ENCODE results near the gene VWA5B2. TPM values are rescaled to one million over a fixed set of nuclear protein-coding genes. Genes with fewer than 3 reads are reported as not detected.
"Not testable (repeated sequence)": the region's sequence is repeated elsewhere in the genome, so short reads cannot be mapped to it uniquely, and the experiment has no call there.

The VWA5B2 gene
- total RNA-seq, 1 donor from 2014 or later, result not detected

DNA sequence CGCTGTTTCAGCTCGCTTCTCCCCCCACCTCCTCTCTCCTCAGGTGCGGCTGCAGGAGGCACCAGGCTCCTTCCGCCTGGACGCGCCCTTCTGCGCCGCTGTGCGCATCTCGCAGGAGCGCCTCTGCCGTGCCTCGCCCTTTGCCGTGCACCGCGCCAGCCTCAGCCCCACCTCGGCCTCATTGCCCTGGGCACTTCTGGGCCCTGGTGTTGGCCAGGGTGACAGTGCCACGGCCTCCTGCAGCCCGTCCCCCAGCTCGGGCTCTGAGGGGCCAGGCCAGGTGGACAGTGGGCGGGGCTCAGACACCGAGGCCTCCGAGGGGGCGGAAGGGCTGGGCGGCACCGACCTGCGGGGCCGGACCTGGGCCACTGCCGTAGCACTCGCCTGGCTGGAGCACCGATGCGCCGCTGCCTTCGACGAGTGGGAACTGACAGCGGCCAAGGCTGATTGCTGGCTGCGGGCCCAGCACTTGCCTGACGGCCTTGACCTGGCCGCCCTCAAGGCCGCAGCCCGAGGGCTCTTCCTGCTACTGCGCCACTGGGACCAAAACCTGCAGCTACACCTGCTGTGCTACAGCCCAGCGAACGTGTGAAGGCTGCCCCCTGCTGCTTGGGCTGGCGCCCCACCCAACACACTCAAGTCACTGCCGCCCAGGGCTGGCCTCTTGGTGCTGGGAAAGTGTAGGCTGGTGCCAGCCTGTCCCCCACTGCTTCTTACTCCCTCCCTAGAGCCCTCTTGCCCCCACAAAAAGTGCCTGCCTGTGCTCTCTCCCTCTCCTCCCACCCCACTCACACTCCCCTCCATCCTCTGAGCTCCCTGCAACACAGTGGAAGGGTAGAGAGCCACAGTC lies 12.3 kb downstream of the VWA5B2 start:
- DNase-seq (ENCODE audit: low spot score), result peak; percentile 66

DNA sequence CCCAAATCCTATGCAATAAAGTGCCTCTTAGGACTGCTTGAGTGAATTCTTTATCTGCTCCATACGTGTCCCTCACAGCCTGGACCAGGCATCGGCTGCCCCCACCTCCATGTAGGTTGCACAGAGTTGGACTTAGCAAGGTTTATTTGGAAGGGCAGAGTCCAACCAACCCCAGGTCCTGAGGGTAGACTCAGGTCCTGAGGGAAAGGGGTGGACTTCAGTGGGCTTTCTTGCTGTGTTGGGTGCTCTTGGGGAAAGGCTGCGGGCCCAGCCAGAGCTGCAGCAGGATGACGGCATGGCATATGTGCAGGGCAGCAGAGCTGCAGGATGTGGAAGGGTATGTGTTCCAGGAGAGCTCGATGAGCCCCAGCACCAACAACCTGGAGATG lies 12.9 kb downstream of the VWA5B2 start:
- no peak for DNase-seq (ENCODE audit: low spot score)

DNA sequence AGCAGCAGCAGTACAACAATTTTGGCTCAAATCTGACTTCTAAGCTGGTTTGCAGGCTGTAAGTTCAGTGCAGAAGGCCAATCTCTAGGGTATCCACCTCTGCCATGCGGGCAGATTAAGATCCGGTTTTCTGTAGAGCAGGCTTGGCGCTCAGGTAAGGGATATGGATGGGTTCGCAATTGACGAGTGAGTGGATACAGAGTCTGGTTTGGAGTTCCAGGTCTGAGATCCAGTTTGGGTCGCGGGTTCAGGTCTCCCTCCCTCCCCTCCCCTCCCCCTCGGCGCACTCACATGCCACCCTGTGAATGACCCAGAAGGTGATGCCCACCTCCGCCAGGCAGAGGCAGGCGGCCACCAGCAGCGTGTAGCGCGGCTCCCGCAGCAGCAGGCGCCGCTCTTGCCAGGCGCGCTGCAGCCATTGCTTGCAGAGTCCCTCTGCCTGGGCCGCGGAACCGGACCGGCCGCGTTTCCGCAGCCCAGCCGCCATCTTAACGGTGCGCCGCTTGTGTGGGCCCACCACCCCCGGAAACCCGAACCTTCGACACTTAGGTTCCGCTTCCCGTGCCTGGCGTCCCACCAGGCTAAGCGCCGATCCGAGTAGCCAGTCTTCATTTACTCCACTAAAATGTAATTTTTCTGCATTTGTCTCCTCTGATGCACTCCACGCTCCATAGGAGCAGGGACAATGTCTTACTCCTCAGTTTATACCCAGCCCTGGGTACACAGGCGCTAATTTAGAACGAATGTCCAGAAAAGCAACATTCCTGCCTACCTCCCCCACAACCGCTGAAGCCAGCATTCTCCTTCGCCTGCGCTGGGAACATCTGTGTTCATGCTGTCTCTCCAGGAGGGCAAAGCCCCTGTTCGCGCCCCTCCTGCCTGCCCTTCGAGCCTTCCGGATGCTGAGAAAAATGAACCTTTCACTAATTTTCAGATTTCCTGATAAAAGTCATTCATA lies 19.3 kb downstream of the VWA5B2 start, which contains the start of gene ALG3:
TSS of gene ALG3 (minus strand) at position 509 of the 958 bp plus-strand sequence. CDS start at position 487, 22 bp downstream.
- DNase-seq (ENCODE audit: low spot score), result peak; percentile 87

DNA sequence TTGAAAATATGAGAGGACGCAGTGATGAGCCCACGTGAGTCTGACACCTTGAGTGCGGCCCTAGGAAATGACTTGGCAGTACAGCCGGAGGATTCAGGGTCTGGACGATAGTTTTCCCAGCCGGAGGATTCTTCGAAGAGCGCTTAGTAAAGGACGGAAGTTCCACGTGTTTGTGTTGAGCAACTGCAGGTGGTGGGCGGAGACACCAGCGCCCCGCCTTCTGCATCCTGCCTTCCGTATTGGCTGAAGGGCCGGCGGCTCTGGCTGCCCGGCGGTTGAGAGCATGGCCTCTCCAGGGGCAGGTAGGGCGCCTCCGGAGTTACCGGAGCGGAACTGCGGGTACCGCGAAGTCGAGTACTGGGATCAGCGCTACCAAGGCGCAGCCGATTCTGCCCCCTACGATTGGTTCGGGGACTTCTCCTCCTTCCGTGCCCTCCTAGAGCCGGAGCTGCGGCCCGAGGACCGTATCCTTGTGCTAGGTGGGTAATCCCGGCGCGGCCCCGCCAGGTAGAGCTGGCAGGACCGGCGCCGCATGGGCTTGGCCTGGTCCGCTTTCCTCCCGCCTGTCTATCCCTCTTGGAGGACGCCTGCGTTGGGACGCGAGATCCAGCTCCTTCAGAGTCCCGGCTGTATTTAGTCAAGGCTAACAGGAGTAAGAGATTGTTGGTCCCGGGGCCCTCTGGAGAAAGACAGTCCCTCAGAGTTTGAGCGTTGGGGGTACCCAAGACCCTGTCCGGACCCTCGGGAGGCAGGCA lies 20.2 kb downstream of the VWA5B2 start, which contains the start of gene EEF1AKMT4:
TSS of gene EEF1AKMT4 (plus strand) at position 261 of the 755 bp plus-strand sequence. CDS start at position 284, 23 bp downstream.
- peak; percentile 97 for DNase-seq (ENCODE audit: low spot score)

DNA sequence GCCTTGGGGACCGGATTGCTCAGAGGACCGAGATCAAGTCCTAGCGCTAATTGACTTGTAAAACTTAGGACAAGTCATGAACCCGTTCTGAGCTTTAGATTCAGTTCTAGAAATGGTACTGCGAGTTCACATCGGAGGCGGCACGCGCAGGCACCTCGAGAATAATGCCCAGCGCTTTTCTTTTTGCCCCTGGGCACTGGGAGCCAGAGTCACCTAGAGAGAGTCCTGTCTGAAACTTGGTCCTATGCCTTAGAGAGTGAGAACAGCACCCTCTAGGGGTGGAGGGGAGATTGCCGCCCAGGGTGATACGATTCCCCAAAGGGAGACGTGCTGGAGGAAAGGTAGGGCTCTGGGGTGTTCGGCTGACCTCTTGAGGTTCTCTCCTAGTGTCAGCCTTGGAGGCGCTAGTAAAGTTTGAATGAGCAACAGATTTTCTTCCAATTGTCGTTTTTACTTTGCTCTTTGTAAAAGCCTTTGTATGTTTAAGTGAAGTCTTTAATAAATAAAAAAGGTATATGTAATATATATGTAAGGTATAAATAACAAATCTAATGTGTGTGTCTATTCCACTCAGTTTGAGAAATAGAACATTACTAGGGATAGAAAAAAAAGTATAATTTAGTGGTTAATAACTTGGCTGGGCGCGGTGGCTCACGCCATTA lies 20.9 kb downstream of the VWA5B2 start:
- peak; percentile 92 for DNase-seq (ENCODE audit: low spot score)

DNA sequence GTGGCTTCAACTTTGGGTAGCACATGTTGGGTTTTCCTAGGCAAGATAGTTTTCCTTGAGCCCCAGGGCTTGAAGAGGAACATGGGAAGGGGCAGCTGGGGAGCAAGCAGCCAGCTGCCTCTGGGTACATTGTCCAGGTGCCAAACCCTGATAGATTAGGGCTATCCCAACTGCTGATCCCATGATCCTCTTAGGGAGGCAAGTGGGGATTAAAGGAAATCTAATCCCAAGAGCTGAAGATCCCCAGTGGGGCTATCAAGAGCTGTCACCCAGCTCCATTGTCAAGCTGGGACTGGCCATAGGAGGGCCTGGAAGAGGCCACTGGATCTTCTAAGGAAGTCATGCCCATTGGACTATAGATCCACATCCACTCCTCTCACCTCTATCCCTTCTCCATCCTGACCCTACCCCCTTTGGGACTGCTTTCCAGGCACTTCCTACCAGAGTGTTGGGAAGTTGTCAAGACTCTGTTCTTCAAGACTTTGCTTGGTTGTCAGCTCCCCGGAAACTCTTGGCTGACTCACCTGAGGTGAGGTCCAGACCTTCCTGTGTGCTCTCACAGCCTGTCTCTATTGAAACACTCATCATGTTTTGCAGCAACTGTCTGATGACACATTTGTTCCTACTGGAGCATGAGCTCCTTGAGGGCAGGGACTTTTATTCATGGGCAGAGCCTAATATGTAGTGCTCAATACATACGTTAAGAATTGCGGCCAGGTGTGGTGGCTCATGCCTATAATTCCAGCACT lies 26.1 kb downstream of the VWA5B2 start:
- DNase-seq (ENCODE audit: low spot score), result no peak

DNA sequence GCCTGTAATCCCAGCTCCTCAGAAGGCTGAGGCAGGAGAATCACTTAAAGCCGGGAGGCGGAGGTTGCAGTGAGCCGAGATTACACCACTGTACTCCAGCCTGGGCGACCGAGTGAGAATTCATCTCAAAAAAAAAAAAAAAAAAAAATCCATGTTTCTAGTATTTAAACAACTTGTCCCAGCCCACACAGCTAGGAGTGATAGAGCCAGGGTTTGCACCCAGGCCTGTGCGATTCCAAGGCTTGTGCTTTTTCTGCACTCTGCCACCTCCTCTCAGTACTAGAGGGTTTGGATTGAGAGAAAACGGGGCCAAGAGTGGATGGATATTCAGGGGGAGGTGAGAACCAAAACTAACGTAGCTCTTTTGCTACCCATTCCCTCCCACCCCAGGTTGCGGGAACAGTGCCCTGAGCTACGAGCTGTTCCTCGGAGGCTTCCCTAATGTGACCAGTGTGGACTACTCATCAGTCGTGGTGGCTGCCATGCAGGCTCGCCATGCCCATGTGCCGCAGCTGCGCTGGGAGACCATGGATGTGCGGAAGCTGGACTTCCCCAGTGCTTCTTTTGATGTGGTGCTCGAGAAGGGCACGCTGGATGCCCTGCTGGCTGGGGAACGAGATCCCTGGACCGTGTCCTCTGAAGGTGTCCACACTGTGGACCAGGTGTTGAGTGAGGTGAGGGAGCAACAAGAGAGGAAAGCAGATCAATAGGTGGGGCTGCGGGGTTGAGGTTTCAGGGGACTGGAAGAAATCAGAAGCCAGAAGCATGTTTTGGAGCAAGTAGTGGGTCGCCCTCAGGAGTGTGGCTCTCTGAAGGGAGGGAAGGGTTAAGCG lies 27.9 kb downstream of the VWA5B2 start:
- DNase-seq (ENCODE audit: low spot score), result no peak

DNA sequence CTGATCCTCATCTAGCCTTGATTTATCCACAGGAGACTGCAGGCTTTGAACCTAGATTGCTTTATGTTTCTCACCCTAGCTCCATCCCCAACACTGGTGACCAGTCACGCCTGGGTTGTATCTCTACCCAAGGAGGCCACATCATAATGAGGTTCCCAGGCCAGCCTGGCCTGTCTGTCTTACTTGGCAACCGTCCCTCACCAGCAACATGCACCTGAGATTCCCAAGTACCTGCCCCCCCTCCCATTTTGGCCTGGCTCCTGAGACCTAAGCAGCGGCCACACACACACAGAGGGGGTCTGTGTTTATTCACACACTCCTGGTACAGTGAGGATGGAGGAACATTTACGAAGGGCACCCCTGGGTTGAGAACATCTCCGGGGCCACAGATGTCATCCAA lies 29.5 kb downstream of the VWA5B2 start:
- no peak for DNase-seq (ENCODE audit: low spot score)

DNA sequence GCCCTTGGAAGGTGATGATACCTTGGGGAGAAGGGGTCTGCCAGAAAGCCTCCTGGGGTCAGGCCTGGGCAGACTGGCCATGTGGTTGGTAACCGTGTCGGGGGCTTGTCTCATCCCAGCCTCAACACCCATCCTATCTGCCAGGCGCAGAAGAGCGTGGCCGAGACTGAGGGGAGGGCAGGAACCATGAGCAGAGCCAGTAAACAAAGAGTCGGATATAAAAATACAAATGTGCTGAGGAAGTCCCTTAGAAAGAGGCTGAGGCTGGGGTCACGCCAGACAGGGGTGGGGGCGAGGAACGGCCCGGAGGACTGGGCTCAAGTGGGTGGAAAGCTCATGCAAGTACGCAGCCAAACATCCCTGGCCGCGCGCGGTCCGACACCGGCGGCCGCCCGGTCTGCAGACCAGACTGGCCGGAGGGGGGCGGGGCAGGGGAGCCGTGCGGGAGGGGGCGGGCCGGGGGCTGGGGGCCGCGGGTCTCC lies 30.1 kb downstream of the VWA5B2 start:
- DNase-seq (ENCODE audit: low spot score), result no peak

DNA sequence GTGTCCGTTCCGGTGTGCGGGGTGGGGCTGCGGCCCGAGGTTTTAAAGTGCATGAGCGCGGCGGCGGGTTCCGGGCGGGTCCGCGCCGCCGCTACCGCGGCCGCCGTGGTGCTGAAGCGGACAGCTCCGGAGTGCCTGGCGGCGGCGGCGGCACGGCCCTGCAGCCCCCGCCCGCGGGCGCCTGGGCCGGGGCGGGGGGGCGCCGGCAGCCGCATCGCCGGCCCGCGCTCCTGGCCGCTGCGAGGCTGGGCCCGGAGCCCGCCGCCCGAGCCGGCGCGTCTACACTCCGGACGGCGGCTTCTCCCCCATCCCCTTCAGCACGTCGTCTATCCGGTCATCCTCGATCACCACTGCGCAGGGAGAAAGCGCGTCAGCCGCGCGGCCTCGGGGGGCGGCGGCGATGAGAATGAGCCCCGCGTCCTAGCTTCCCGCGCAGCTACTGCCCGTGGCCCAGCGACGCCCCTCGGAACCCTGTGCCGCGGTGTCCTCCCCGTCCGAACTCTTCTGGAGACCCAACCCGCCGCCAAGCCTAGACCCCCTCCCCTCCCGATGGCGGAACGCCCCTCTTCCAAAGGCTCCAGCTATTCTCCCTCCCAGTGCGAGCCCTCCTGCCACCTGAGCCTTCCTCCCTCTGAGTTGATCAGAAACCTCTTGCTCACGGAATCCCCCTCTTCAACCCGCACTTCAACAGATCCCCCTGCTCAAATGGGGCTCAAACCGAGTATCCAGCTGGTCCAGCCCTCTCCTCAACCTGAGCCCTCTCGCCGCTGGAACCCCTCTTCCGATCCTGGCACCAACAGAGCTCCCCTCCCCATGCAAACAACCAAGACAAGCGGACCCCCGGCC lies 30.7 kb downstream of the VWA5B2 start:
- peak; percentile 34 for DNase-seq (ENCODE audit: low spot score)

DNA sequence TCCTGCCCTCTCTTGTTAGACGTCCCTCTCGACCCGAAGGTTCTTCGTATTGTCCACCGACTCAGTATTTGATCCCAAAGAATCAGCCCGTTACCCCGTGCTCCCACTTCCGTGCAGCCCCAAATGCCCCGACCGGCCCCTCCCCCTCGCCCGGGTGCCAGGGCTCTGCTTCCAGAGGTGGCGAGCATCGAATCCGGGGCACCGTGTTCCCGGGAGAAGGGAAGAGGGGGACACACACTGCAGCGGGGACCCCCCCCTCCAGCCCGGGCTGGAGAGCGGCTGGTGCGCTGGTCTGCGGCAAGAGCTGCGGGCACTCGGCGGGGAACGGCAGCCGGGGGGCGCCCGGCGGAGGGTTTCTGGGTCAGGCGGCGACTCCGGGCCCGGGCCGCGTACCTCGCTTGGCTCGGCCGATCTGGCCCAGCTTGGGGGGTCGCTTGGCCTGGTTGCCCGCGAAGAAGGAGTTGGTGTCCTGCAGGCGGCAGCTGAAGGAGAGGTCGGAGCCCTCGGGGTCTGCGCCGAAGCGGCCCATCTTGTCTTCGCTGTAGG lies 31.4 kb downstream of the VWA5B2 start:
- DNase-seq (ENCODE audit: low spot score), result no peak

DNA sequence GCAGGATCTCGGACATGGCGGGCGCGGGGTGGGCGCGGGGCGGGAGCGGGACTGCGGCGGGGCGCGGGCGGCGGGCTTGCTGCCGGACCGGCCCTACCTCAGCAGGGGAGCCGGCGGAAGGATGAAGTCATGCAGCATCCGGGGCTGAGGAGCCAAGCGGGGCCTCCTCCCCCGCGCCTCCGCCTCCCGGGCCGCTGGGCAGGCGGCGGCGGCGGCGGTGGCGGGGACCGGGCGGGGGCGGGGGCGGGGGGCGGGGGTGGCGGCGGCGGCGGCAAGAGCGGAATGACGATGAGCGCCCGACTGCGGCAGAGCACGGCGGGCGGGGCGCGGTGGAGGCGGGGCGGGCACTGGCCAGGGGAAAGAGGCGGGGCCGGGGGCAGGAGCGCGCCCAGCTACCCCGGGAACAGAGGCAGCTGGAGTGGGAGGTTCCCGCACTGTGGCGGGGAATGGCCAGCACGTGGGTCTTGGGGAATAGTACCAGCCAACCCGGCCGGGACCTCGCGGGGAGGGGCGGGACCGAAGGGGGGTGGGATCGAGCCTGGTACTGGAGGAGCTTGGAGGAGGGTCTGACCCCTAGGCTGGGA lies 32.0 kb downstream of the VWA5B2 start, which contains the start of gene CAMK2N2:
TSS of gene CAMK2N2 (minus strand) at position 284 of the 584 bp plus-strand sequence. CDS start at position 16, 268 bp downstream.
- DNase-seq (ENCODE audit: low spot score), result no peak

DNA sequence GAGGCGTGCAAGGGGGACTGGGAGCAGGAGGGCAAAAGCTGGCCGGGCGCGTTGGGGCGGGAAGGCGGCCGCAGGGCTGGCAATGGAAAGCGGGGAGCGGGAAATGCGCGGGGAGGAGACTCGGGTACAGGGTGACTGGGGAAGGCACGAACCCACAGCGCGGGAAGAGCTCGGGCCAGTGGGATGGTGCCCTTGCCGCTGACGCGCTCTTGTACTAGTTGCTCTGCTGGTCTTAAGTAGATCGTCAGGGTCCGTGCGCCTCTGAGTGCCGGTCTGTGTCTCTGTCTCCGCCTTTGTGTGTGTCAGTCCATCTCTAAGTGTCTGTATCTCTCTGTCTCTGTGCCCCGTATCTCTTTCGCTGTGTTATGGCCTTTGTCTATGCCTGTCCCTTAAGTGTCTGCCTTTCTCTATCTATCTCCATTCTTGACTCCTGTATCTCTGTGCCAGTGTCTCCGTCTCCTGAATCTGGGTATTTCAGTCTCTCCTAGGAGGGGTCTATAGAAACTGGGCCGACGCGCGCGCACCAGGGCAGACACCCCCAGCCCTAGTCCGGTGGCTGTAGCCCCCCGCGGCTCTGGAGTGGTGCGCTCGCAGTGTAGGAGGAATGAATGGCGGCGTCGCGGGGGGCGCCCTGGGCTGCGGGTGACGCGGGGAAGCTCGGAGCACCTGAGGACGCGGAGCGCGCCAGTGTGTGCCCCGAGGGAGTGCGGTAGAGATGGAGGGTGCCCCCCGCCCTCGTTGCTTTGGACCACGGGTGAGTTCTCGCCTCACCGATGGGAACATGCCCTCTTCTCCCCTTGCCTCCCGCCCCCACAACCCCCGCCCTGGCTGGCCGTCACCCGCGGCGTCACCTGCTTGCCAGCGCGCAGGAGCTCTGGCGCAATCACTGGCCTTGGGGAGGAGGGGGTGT lies 32.7 kb downstream of the VWA5B2 start:
- DNase-seq (ENCODE audit: low spot score), result no peak

DNA sequence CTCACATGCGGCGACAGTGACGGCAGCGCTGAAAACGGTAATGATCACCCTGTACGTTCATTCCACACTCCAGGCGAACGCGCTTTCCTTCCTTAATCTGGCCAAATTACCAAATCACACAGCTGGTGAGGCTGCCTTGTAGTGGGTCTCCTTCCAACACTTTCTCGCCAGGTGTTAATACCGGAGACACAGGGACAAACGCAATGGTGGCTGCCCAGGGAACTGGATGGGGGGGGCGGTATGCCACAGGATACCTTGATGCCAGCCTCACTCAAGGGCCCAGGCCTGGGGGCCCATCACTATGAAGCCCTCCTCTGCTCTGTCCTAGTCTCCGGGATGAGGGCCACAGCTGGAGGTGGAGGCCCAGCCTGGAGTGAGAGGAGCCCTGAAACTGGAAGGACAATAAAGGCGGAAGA lies 33.4 kb downstream of the VWA5B2 start:
- no peak for DNase-seq (ENCODE audit: low spot score)

DNA sequence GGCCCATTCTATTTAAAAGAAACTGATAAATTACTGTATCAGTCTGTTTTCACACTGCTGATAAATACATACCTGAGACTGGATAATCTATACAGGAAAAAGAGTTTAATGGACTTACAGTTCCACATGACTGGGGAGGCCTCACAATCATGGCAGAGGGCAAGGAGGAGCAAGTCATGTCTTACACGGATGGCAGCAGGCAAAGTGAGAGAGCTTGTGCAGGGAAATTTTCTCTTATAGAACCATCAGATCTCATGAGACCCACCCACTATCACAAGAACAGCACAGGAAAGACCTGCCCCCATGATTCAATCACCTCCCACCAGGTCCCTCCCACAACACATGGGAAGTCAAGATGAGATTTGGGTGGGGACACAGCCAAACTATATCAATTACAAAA lies 37.9 kb downstream of the VWA5B2 start:
- not testable (repeated sequence) for DNase-seq (ENCODE audit: low spot score)

DNA sequence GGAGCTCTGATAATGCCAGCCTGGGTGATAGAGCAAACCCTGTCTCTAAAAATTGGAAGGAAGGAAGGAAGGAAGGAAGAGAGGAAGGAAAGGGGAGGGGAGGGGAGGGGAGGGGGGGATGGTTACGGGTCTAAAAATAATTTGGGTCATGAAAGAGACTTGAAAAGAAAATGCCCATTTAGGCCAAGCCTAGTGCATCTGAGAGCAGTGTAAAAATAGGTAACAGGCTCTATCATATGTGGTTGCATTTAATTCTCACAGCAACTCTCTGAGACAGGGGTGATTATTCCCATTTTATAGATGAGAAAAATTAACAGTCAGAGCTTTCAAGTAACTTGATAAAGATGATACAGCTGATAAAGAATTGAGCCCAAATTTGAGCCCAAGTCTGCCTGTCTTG lies 42.9 kb downstream of the VWA5B2 start:
- DNase-seq (ENCODE audit: low spot score), result no peak

DNA sequence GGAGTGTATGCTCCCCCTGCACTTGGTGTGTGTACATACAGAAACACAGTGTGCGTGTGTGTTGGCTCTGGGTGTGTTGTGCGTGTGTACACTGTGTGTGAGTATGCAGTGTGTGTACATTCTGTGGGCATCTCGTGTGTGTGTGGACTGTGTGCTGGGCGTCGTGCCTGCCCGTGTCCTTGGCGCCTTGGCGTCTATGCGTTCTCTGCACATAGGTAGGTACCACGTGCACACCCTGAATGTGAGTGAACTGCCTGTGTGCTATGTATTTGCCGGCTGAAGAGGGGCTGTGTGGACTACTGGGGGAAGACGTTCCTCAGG lies 46.0 kb downstream of the VWA5B2 start:
- no peak for DNase-seq (ENCODE audit: low spot score)
